Suppressor macrophage treated with lipopolysaccharide for 1 hour (primary cell): ENCODE data around the gene PCDHA5.
A peak's percentile ranks its signal among the peaks of the same experiment; 100 is the strongest.

Source experiments
- DNase-seq, 3 donors: peaks; one replicate each; pipeline ENCODE4 v3.0.0-alpha.2; 2020 to 2022

Gene PCDHA5

DNA sequence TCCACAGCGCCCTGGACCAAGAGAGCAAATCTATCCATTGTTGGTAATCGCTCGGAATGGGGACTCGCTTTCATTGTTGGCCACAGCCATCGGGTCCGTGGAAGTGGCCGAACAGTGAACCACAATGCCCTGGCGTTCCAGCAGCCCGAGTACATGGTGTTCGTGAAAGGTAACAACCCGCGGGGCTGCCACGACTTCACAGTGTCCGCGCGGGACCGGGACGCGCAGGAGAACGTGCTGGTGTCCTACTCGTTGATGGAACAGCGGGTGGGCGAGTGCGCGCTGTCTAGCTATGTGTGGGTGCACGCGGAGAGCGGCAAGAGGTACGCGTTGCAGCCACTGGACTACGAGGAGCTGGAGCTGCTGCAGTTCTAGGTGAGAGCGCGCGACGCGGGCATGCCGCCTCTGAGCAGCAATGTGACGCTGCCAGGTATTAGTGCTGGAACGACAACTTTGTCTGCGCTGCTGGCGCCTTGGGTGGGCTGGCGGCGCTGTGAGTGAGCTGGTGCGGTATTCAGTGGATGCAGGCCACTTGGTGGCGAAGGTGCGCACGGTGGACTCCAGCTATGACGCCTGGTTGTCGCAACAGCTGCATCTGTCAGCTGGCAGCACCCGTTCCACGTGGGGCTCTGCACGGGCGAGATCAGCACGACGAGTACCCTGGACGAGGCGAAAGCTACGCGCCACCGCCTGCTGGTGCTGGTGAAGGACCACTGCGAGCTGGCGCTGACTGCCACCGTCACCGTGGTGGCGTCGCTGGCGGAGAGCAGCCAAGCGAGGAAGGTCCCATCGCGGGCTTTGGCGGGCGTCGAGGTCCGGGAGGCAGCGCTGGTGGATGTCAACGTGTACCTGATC, 41.3 kb downstream of the PCDHA5 start:
- DNase-seq, result no peak

- DNase-seq, result peak in 1 of 3 donors; percentile 3
Observed at GRCh38 chr5:140868721-140869554, 47.5 kb downstream of the PCDHA5 start, which contains the start of gene PCDHA11. TSS of gene PCDHA11 (plus strand) at chr5:140868957. CDS start at chr5:140869104, 147 bp downstream.

GRCh38 chr5:140869555-140869886, 48.1 kb downstream of the PCDHA5 start:
- DNase-seq, result no peak

- no peak for DNase-seq
Observed at GRCh38 chr5:140870221-140871201, 49.1 kb downstream of the PCDHA5 start.
